ENCODE measurements around the gene ZBTB17. TPM values are rescaled to one million over a fixed set of nuclear protein-coding genes. Genes with fewer than 3 reads are reported as not detected.

Gene ZBTB17
- total RNA-seq, 1 donor from 2014 or later = 49.2 TPM

GRCh38 chr1:15960808-15961207 is 15.1 kb downstream of the ZBTB17 start:
- no peak for DNase-seq (ENCODE audit: low read depth in 2 of 2)

GRCh38 chr1:15959827-15960446 is 16.0 kb downstream of the ZBTB17 start:
- DNase-seq (ENCODE audit: low read depth in 2 of 2) = no peak

GRCh38 chr1:15959424-15959823 is 16.5 kb downstream of the ZBTB17 start:
- DNase-seq (ENCODE audit: low read depth in 2 of 2) = no peak

GRCh38 chr1:15958793-15959192 is 17.1 kb downstream of the ZBTB17 start:
- DNase-seq (ENCODE audit: low read depth in 2 of 2) = peak in 1 of 2 donors; percentile 68

GRCh38 chr1:15958111-15958510 is 17.8 kb downstream of the ZBTB17 start:
- peak; percentile 63 to 77 for DNase-seq (ENCODE audit: low read depth in 2 of 2)

- no peak for DNase-seq (ENCODE audit: low read depth in 2 of 2)
Observed at GRCh38 chr1:15957221-15958095, 18.4 kb downstream of the ZBTB17 start.

- DNase-seq (ENCODE audit: low read depth in 2 of 2) = no peak
Observed at GRCh38 chr1:15956150-15956549, 19.8 kb downstream of the ZBTB17 start.

- DNase-seq (ENCODE audit: low read depth in 2 of 2) = no peak
Observed at GRCh38 chr1:15955552-15955951, 20.3 kb downstream of the ZBTB17 start.

- DNase-seq (ENCODE audit: low read depth in 2 of 2) = no peak
Observed at GRCh38 chr1:15954316-15954715, 21.6 kb downstream of the ZBTB17 start.

- DNase-seq (ENCODE audit: low read depth in 2 of 2) = peak in 1 of 2 donors; percentile 53
Observed at GRCh38 chr1:15953791-15954241, 22.1 kb downstream of the ZBTB17 start.

GRCh38 chr1:15953294-15953771 is 22.6 kb downstream of the ZBTB17 start:
- peak; percentile 42 to 66 for DNase-seq (ENCODE audit: low read depth in 2 of 2)

- peak; percentile 55 to 97 for DNase-seq (ENCODE audit: low read depth in 2 of 2)
Observed at GRCh38 chr1:15952317-15953258, 23.3 kb downstream of the ZBTB17 start.

GRCh38 chr1:15951341-15952153 is 24.4 kb downstream of the ZBTB17 start:
- no peak for DNase-seq (ENCODE audit: low read depth in 2 of 2)

- DNase-seq (ENCODE audit: low read depth in 2 of 2) = peak; percentile 62 to 92
Observed at GRCh38 chr1:15950763-15951295, 25.1 kb downstream of the ZBTB17 start.

- DNase-seq (ENCODE audit: low read depth in 2 of 2) = no peak
Observed at GRCh38 chr1:15950302-15950701, 25.6 kb downstream of the ZBTB17 start.

GRCh38 chr1:15949453-15950245 is 26.3 kb downstream of the ZBTB17 start:
- DNase-seq (ENCODE audit: low read depth in 2 of 2) = peak; percentile 90 to 97

- DNase-seq (ENCODE audit: low read depth in 2 of 2) = peak in 1 of 2 donors; percentile 92
Observed at GRCh38 chr1:15948595-15949452, 27.1 kb downstream of the ZBTB17 start.

GRCh38 chr1:15948091-15948591 is 27.8 kb downstream of the ZBTB17 start:
- no peak for DNase-seq (ENCODE audit: low read depth in 2 of 2)
